A673 (cell line): ENCODE data around the gene TTC14.

Source experiments
- CTCF ChIP-seq: fragments of 300-800, 200-600 bp; sonication (generic); conservative IDR thresholded peaks from 2 replicates; pipeline ENCODE4 v1.5.1; 2017; ENCODE audit warnings: low read depth, mild to moderate bottlenecking, antibody characterized with exemption, low read length, moderate library complexity, mixed read lengths
- EZH2 ChIP-seq: fragments of 200-600 bp; sonication (generic); IDR thresholded peaks from 2 replicates; pipeline ENCODE4 v1.6.1; 2017; ENCODE audit warnings: borderline replicate concordance, low read depth, mild to moderate bottlenecking, mixed read lengths, antibody characterized with exemption, low read length; ENCODE audit not compliant: poor library complexity, severe bottlenecking

- TF ChIP-seq CTCF (no peak), EZH2 (no peak)
Measured at GRCh38 chr3:180564676-180565075, 37.3 kb upstream of the TTC14 start.
